Measurements from ENCODE around the gene ADAMTS2. TPM values are rescaled to one million over a fixed set of nuclear protein-coding genes. Genes with fewer than 3 reads are reported as not detected.
A peak's percentile ranks its signal among the peaks of the same experiment; 100 is the strongest.

The ADAMTS2 gene
- polyA plus RNA-seq, 1 donor: 5.9 TPM

GRCh38 chr5:179323026-179323870, 22.0 kb downstream of the ADAMTS2 start:
- Histone ChIP-seq H3K27ac (ENCODE audit: low read length) (no peak overlapping the region), H3K4me1 (ENCODE audit: control insufficient read depth, insufficient read depth, low read length) (no peaks in the 10 kb centered on the region), H3K36me3 (ENCODE audit: control insufficient read depth, insufficient read depth, low read length) (no peaks in the 10 kb centered on the region), H3K27me3 (ENCODE audit: control insufficient read depth, insufficient read depth, low read length) (no peaks in the 10 kb centered on the region), H3K9me3 (ENCODE audit: control insufficient read depth, low read depth, low read length) (no peaks in the 10 kb centered on the region), H3K4me3 (ENCODE audit: low read length) (no peak overlapping the region)
- WGBS (ENCODE audit: insufficient coverage, low lambda C conversion rate): no CpG with 5 or more reads among the region's 11 CpGs
- DNase-seq: no peak

GRCh38 chr5:179322071-179323025, 22.9 kb downstream of the ADAMTS2 start:
- Histone ChIP-seq H3K9me3 (ENCODE audit: control insufficient read depth, low read depth, low read length) (no peaks in the 10 kb centered on the region), H3K27ac (ENCODE audit: low read length) (no peak overlapping the region), H3K27me3 (ENCODE audit: control insufficient read depth, insufficient read depth, low read length) (no peaks in the 10 kb centered on the region), H3K4me1 (ENCODE audit: control insufficient read depth, insufficient read depth, low read length) (no peaks in the 10 kb centered on the region), H3K36me3 (ENCODE audit: control insufficient read depth, insufficient read depth, low read length) (no peaks in the 10 kb centered on the region), H3K4me3 (ENCODE audit: low read length) (no peak overlapping the region)
- no CpG with 5 or more reads among the region's 32 CpGs for WGBS (ENCODE audit: insufficient coverage, low lambda C conversion rate)
- DNase-seq: no peak

- DNase-seq: no peak
- no peaks in the 10 kb centered on the region for H3K9me3 ChIP-seq (ENCODE audit: control insufficient read depth, low read depth, low read length)
- H3K36me3 ChIP-seq (ENCODE audit: control insufficient read depth, insufficient read depth, low read length): no peaks in the 10 kb centered on the region
- no peak overlapping the region for H3K27ac ChIP-seq (ENCODE audit: low read length)
- no peaks in the 10 kb centered on the region for H3K27me3 ChIP-seq (ENCODE audit: control insufficient read depth, insufficient read depth, low read length)
- H3K4me1 ChIP-seq (ENCODE audit: control insufficient read depth, insufficient read depth, low read length): no peaks in the 10 kb centered on the region
- WGBS (ENCODE audit: insufficient coverage, low lambda C conversion rate): no CpG with 5 or more reads among the region's 13 CpGs
- H3K4me3 ChIP-seq (ENCODE audit: low read length): no peak overlapping the region
Measured at GRCh38 chr5:179321206-179321987, 23.9 kb downstream of the ADAMTS2 start.

GRCh38 chr5:179319741-179320281, 25.4 kb downstream of the ADAMTS2 start:
- WGBS (ENCODE audit: insufficient coverage, low lambda C conversion rate): no CpG with 5 or more reads among the region's 11 CpGs
- H3K4me1 ChIP-seq (ENCODE audit: control insufficient read depth, insufficient read depth, low read length): no peaks in the 10 kb centered on the region
- H3K9me3 ChIP-seq (ENCODE audit: control insufficient read depth, low read depth, low read length): peaks cover 2% of the 10 kb centered on the region
- no peak overlapping the region for H3K4me3 ChIP-seq (ENCODE audit: low read length)
- DNase-seq: peak in 1 of 2 donors; percentile 4
- H3K36me3 ChIP-seq (ENCODE audit: control insufficient read depth, insufficient read depth, low read length): no peaks in the 10 kb centered on the region
- no peak overlapping the region for H3K27ac ChIP-seq (ENCODE audit: low read length)
- H3K27me3 ChIP-seq (ENCODE audit: control insufficient read depth, insufficient read depth, low read length): no peaks in the 10 kb centered on the region

- peaks cover 4% of the 10 kb centered on the region for H3K9me3 ChIP-seq (ENCODE audit: control insufficient read depth, low read depth, low read length)
- no peaks in the 10 kb centered on the region for H3K4me1 ChIP-seq (ENCODE audit: control insufficient read depth, insufficient read depth, low read length)
- DNase-seq: no peak
- no peaks in the 10 kb centered on the region for H3K36me3 ChIP-seq (ENCODE audit: control insufficient read depth, insufficient read depth, low read length)
- H3K4me3 ChIP-seq (ENCODE audit: low read length): no peak overlapping the region
- H3K27me3 ChIP-seq (ENCODE audit: control insufficient read depth, insufficient read depth, low read length): no peaks in the 10 kb centered on the region
- no peak overlapping the region for H3K27ac ChIP-seq (ENCODE audit: low read length)
- WGBS (ENCODE audit: insufficient coverage, low lambda C conversion rate): no CpG with 5 or more reads among the region's 8 CpGs
Measured at GRCh38 chr5:179319123-179319522, 26.1 kb downstream of the ADAMTS2 start.

- Histone ChIP-seq H3K4me3 (ENCODE audit: low read length) (no peak overlapping the region), H3K27ac (ENCODE audit: low read length) (no peak overlapping the region), H3K36me3 (ENCODE audit: control insufficient read depth, insufficient read depth, low read length) (no peaks in the 10 kb centered on the region), H3K9me3 (ENCODE audit: control insufficient read depth, low read depth, low read length) (peaks cover 5% of the 10 kb centered on the region), H3K4me1 (ENCODE audit: control insufficient read depth, insufficient read depth, low read length) (peaks cover 3% of the 10 kb centered on the region), H3K27me3 (ENCODE audit: control insufficient read depth, insufficient read depth, low read length) (no peaks in the 10 kb centered on the region)
- no peak for DNase-seq
- WGBS (ENCODE audit: insufficient coverage, low lambda C conversion rate): no CpG with 5 or more reads among the region's 21 CpGs
Measured at GRCh38 chr5:179318221-179318955, 26.9 kb downstream of the ADAMTS2 start.

- Histone ChIP-seq H3K4me3 (ENCODE audit: low read length) (no peak overlapping the region), H3K4me1 (ENCODE audit: control insufficient read depth, insufficient read depth, low read length) (peaks cover 3% of the 10 kb centered on the region), H3K36me3 (ENCODE audit: control insufficient read depth, insufficient read depth, low read length) (no peaks in the 10 kb centered on the region), H3K27ac (ENCODE audit: low read length) (no peak overlapping the region), H3K9me3 (ENCODE audit: control insufficient read depth, low read depth, low read length) (peaks cover 5% of the 10 kb centered on the region), H3K27me3 (ENCODE audit: control insufficient read depth, insufficient read depth, low read length) (no peaks in the 10 kb centered on the region)
- DNase-seq: no peak
- no CpG with 5 or more reads among the region's 19 CpGs for WGBS (ENCODE audit: insufficient coverage, low lambda C conversion rate)
Measured at GRCh38 chr5:179317411-179318220, 27.6 kb downstream of the ADAMTS2 start.

GRCh38 chr5:179316982-179317381, 28.3 kb downstream of the ADAMTS2 start:
- no peak overlapping the region for H3K4me3 ChIP-seq (ENCODE audit: low read length)

GRCh38 chr5:179316111-179316551, 29.1 kb downstream of the ADAMTS2 start:
- H3K4me3 ChIP-seq (ENCODE audit: low read length): no peak overlapping the region
- H3K27me3 ChIP-seq (ENCODE audit: control insufficient read depth, insufficient read depth, low read length): no peaks in the 10 kb centered on the region
- no peak overlapping the region for H3K27ac ChIP-seq (ENCODE audit: low read length)
- peaks cover 5% of the 10 kb centered on the region for H3K9me3 ChIP-seq (ENCODE audit: control insufficient read depth, low read depth, low read length)
- peaks cover 3% of the 10 kb centered on the region for H3K4me1 ChIP-seq (ENCODE audit: control insufficient read depth, insufficient read depth, low read length)
- WGBS (ENCODE audit: insufficient coverage, low lambda C conversion rate): no CpG with 5 or more reads among the region's 7 CpGs
- H3K36me3 ChIP-seq (ENCODE audit: control insufficient read depth, insufficient read depth, low read length): no peaks in the 10 kb centered on the region
- DNase-seq: no peak

More at GRCh38 chr5:179316982-179317381, 28.3 kb downstream of the ADAMTS2 start:
- Histone ChIP-seq H3K27ac (ENCODE audit: low read length) (no peak overlapping the region), H3K9me3 (ENCODE audit: control insufficient read depth, low read depth, low read length) (peaks cover 5% of the 10 kb centered on the region), H3K27me3 (ENCODE audit: control insufficient read depth, insufficient read depth, low read length) (no peaks in the 10 kb centered on the region), H3K4me1 (ENCODE audit: control insufficient read depth, insufficient read depth, low read length) (peaks cover 3% of the 10 kb centered on the region), H3K36me3 (ENCODE audit: control insufficient read depth, insufficient read depth, low read length) (no peaks in the 10 kb centered on the region)
- WGBS (ENCODE audit: insufficient coverage, low lambda C conversion rate): no CpG with 5 or more reads among the region's 6 CpGs
- no peak for DNase-seq
